HEK293 (cell line): ENCODE measurements around the gene TLE5.

Source experiments
- CTCF ChIA-PET: fragments of 350-600 bp; formaldehyde crosslinking; extraction: SDS; loops from one replicate; lab custom pipeline; 2021; ENCODE audit warnings: antibody characterized with exemption; lab: Yijun Ruan, JAX
- POLR2A ChIA-PET: fragments of 300-600 bp; formaldehyde crosslinking; extraction: SDS; loops from one replicate; lab custom pipeline; 2020; ENCODE audit warnings: antibody characterized with exemption, inconsistent platforms; lab: Yijun Ruan, JAX
- H3K27ac ChIP-seq: fragments of 200-500 bp; sonication (Bioruptor generic); 2 replicates; pipeline ENCODE4 v1.5.1; 2014; ENCODE audit warnings: low read depth, low read length, control low read depth, inconsistent platforms; ENCODE audit errors: extremely low read depth
- H3K36me3 ChIP-seq, 2 experiments: fragments of 200-500 bp in 1 of 2; sonication (Bioruptor generic) in 1 of 2; 1 replicate in 1 of 2; 2 replicates in 1 of 2; pipeline ENCODE4 v1.5.1; 2014 to 2017; ENCODE audit warnings: inconsistent platforms in 2 of 2, low read length in 2 of 2; ENCODE audit not compliant: control insufficient read depth in 2 of 2, insufficient read depth in 1 of 2
- H3K4me1 ChIP-seq: fragments of 200-500 bp; sonication (Bioruptor generic); 2 replicates; pipeline ENCODE4 v1.5.1; 2014; ENCODE audit warnings: mild to moderate bottlenecking, low read length, inconsistent platforms; ENCODE audit not compliant: control insufficient read depth, insufficient read depth
- H3K4me3 ChIP-seq: 2 replicates; pipeline ENCODE4 v1.5.1; 2011; ENCODE audit warnings: low read depth, mild to moderate bottlenecking, control low read depth, low read length, moderate library complexity
- H3K9me3 ChIP-seq: fragments of 200-500 bp; sonication (Bioruptor generic); 2 replicates; pipeline ENCODE4 v1.5.1; 2014; ENCODE audit warnings: low read depth, low read length, inconsistent platforms; ENCODE audit not compliant: control insufficient read depth, insufficient read depth
- GLI4 ChIP-seq: fragments of 450-650 bp; formaldehyde crosslinking; IDR thresholded peaks from 2 replicates; pipeline ENCODE4 v1.5.1; 2016; ENCODE audit warnings: missing biosample characterization, missing genetic modification characterization
- OSR2 ChIP-seq: fragments of 450-650 bp; formaldehyde crosslinking; IDR thresholded peaks from 2 replicates; pipeline ENCODE4 v1.5.1; 2016; ENCODE audit warnings: missing biosample characterization, missing genetic modification characterization
- REST ChIP-seq: fragments of 450-650 bp; formaldehyde crosslinking; IDR thresholded peaks from 2 replicates; pipeline ENCODE4 v1.5.1; 2016; ENCODE audit warnings: missing biosample characterization, missing genetic modification characterization
- SCRT1 ChIP-seq: fragments of 450-650 bp; formaldehyde crosslinking; IDR thresholded peaks from 2 replicates; pipeline ENCODE4 v1.5.1; 2016; ENCODE audit warnings: missing biosample characterization, missing genetic modification characterization, borderline replicate concordance
- SP2 ChIP-seq: fragments of 450-650 bp; formaldehyde crosslinking; IDR thresholded peaks from 2 replicates; pipeline ENCODE4 v1.5.1; 2016; ENCODE audit warnings: missing biosample characterization, missing genetic modification characterization
- WT1 ChIP-seq: fragments of 450-650 bp; formaldehyde crosslinking; IDR thresholded peaks from 2 replicates; pipeline ENCODE4 v1.5.1; 2016; ENCODE audit warnings: missing biosample characterization, missing genetic modification characterization
- ZNF148 ChIP-seq: fragments of 450-650 bp; formaldehyde crosslinking; IDR thresholded peaks from 2 replicates; pipeline ENCODE4 v1.5.0; 2017; ENCODE audit warnings: missing biosample characterization, missing genetic modification characterization, borderline replicate concordance
- ZNF211 ChIP-seq: fragments of 450-650 bp; formaldehyde crosslinking; IDR thresholded peaks from 2 replicates; pipeline ENCODE4 v1.5.1; 2016; ENCODE audit warnings: low read depth, missing biosample characterization, missing genetic modification characterization
- ZNF324 ChIP-seq: fragments of 450-650 bp; formaldehyde crosslinking; IDR thresholded peaks from 2 replicates; pipeline ENCODE4 v1.5.1; 2016; ENCODE audit warnings: missing biosample characterization, missing genetic modification characterization
- ZNF423 ChIP-seq: fragments of 450-650 bp; formaldehyde crosslinking; IDR thresholded peaks from 2 replicates; pipeline ENCODE4 v1.5.1; 2016; ENCODE audit warnings: missing biosample characterization, missing genetic modification characterization
- ZNF426 ChIP-seq: fragments of 450-650 bp; formaldehyde crosslinking; IDR thresholded peaks from 2 replicates; pipeline ENCODE4 v1.5.1; 2017; ENCODE audit warnings: missing biosample characterization, missing genetic modification characterization, mild to moderate bottlenecking, inconsistent platforms, moderate library complexity
- ZNF449 ChIP-seq: fragments of 450-650 bp; formaldehyde crosslinking; IDR thresholded peaks from 2 replicates; pipeline ENCODE4 v1.5.1; 2017; ENCODE audit warnings: missing biosample characterization, mild to moderate bottlenecking, missing genetic modification characterization, moderate library complexity
- ZNF521 ChIP-seq: fragments of 450-650 bp; formaldehyde crosslinking; IDR thresholded peaks from 2 replicates; pipeline ENCODE4 v1.5.1; 2017; ENCODE audit warnings: missing biosample characterization, mild to moderate bottlenecking, missing genetic modification characterization
- ZNF600 ChIP-seq: fragments of 450-650 bp; formaldehyde crosslinking; IDR thresholded peaks from 2 replicates; pipeline ENCODE4 v1.5.1; 2016; ENCODE audit warnings: missing biosample characterization, missing genetic modification characterization
- ZNF768 ChIP-seq: fragments of 450-650 bp; formaldehyde crosslinking; IDR thresholded peaks from 2 replicates; pipeline ENCODE4 v1.5.1; 2018; ENCODE audit warnings: missing biosample characterization, mild to moderate bottlenecking, missing genetic modification characterization
- ZSCAN23 ChIP-seq: fragments of 450-650 bp; formaldehyde crosslinking; IDR thresholded peaks from 2 replicates; pipeline ENCODE4 v1.5.1; 2016; ENCODE audit warnings: missing biosample characterization, missing genetic modification characterization
- TF ChIP-seq, protein P1 (sequence below): fragments of 450-650 bp; formaldehyde crosslinking; conservative IDR thresholded peaks from 2 replicates; pipeline ENCODE4 v1.5.1; 2016; ENCODE audit warnings: low read depth, missing biosample characterization, missing genetic modification characterization

The TLE5 gene

DNA sequence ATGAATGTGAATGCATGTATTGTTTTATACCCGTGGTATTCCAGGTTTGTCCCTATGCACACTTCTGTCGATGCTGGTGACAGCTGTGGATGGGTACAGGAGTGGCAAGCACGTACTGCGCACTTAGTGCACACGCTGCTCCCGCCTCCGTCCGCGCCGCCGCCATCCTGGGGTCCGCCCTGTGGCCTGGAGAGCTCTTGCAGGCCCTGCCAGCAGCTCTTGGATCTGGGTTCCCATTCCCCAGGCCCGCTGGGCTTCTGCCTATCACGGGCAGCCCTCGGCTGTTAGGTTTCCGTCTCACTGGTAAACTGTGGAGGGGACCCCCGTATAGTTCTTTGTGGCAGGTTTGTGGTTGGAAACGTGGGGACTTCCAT lies 35.8 kb upstream of the TLE5 start (continued):
- TF ChIP-seq, protein P1, sequence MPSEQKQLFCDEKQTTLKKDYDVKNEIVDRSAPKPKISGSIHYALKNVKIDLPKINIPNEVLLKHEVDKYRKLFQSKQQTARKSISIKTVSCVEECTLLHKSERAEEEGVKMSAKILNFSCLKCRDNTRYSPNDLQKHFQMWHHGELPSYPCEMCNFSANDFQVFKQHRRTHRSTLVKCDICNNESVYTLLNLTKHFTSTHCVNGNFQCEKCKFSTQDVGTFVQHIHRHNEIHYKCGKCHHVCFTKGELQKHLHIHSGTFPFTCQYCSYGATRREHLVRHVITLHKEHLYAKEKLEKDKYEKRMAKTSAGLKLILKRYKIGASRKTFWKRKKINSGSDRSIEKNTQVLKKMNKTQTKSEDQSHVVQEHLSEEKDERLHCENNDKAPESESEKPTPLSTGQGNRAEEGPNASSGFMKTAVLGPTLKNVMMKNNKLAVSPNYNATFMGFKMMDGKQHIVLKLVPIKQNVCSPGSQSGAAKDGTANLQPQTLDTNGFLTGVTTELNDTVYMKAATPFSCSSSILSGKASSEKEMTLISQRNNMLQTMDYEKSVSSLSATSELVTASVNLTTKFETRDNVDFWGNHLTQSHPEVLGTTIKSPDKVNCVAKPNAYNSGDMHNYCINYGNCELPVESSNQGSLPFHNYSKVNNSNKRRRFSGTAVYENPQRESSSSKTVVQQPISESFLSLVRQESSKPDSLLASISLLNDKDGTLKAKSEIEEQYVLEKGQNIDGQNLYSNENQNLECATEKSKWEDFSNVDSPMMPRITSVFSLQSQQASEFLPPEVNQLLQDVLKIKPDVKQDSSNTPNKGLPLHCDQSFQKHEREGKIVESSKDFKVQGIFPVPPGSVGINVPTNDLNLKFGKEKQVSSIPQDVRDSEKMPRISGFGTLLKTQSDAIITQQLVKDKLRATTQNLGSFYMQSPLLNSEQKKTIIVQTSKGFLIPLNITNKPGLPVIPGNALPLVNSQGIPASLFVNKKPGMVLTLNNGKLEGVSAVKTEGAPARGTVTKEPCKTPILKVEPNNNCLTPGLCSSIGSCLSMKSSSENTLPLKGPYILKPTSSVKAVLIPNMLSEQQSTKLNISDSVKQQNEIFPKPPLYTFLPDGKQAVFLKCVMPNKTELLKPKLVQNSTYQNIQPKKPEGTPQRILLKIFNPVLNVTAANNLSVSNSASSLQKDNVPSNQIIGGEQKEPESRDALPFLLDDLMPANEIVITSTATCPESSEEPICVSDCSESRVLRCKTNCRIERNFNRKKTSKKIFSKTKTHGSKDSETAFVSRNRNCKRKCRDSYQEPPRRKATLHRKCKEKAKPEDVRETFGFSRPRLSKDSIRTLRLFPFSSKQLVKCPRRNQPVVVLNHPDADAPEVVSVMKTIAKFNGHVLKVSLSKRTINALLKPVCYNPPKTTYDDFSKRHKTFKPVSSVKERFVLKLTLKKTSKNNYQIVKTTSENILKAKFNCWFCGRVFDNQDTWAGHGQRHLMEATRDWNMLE: no peak
- TF ChIP-seq ZNF423 (tag by site-specific recombination) (no peak), ZNF600 (tag by site-specific recombination) (no peak), ZNF521 (tag by site-specific recombination) (no peak), ZNF324 (tag by site-specific recombination) (no peak), ZNF449 (tag by site-specific recombination) (no peak), SP2 (tag by site-specific recombination) (no peak), REST (no peak), ZNF768 (no peak), OSR2 (no peak), ZNF211 (no peak), ZSCAN23 (tag by site-specific recombination) (no peak), GLI4 (no peak), WT1 (no peak), ZNF148 (tag by site-specific recombination) (no peak), SCRT1 (tag by site-specific recombination) (no peak)

DNA sequence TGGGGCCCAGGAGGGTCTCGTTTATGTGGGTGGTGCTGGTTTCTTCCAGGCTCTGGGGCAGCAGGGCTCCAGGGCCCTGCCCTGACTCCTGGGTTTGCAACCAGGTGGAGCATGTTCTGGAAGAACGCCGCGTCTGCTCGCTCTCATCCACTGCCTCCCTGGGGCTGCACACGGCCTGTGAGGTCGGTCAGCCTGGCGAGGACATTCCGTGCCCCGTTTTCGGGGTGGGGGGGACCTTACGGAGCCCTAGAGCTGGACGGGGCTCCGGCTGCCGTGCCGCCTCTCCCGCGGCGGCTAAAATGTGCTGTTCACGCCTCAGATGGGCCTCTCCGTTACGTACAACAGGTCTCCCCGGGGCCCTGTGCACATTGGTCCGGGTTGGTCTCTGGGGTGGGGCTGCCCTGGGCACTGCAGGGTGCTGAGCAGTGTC lies 35.2 kb upstream of the TLE5 start:
- no peak for TF ChIP-seq ZNF426
- peak; percentile 83; the same call in 1 of the 2 replicates for TF ChIP-seq ZNF600 (tag by site-specific recombination)
- peaks cover 6% of the 10 kb centered on the region; the same call in 1 of the 2 replicates for H3K4me1 ChIP-seq
- no peak overlapping the region for H3K27ac ChIP-seq
- no peak overlapping the region for H3K4me3 ChIP-seq
- CTCF ChIA-PET: interaction anchor here (0.6 to 1.1 kb wide), 3 partner anchors 10 to 27 kb away, joined by 3 to 4 read pairs (median 3); no protein-coding TSS in a partner anchor
- POLR2A ChIA-PET: no interaction called here
- H3K9me3 ChIP-seq: no peaks in the 10 kb centered on the region
- no peaks in the 10 kb centered on the region for H3K36me3 ChIP-seq
